Adrenal gland (tissue), 12 donors: Measurements from ENCODE around the gene NDUFB7. TPM values are rescaled to one million over a fixed set of nuclear protein-coding genes. Genes with fewer than 3 reads are reported as not detected.
A peak's percentile ranks its signal among the peaks of the same experiment; 100 is the strongest.

Experiments used
- DNase-seq, 7 donors: peaks; one replicate each; pipeline ENCODE4 v3.0.0-alpha.2; 2019 to 2020
- H3K27ac ChIP-seq, 5 donors: fragments of 200-600 bp; sonication (generic) in 4 of 5; 1 replicate in 3 of 5; 2 replicates in 2 of 5; pipeline versions ENCODE4 v1.5.1 to v1.8.0; 2016 to 2020; ENCODE audit warnings: mild to moderate bottlenecking in 1 of 5
- H3K27me3 ChIP-seq: fragments of 200-600 bp; 2 replicates; pipeline ENCODE4 v1.8.0; 2021
- H3K36me3 ChIP-seq, 2 donors: fragments of 200-600 bp; replicated peaks in 1 of 2; 1 replicate in 1 of 2; 2 replicates in 1 of 2; pipeline versions ENCODE4 v1.5.1 to v1.8.0; 2018 to 2022
- H3K4me1 ChIP-seq, 2 donors: fragments of 200-600 bp; replicated peaks in 1 of 2; 1 replicate in 1 of 2; 2 replicates in 1 of 2; pipeline versions ENCODE4 v1.5.1 to v1.8.0; 2018 to 2021
- H3K4me3 ChIP-seq, 4 donors: fragments of 200-600 bp; sonication (generic) in 3 of 4; one replicate each; pipeline ENCODE4 v1.5.1; 2016 to 2018
- H3K9me3 ChIP-seq, 3 donors: fragments of 200-600 bp; sonication (generic) in 1 of 3; replicated peaks in 1 of 3; 1 replicate in 2 of 3; 2 replicates in 1 of 3; pipeline versions ENCODE4 v1.5.1 to v1.8.0; 2016 to 2021
- POLR2A ChIP-seq, 2 donors: fragments of 450-650 bp; IDR thresholded peaks; one replicate each; pipeline ENCODE4 v1.6.1; 2017; ENCODE audit warnings: antibody characterized with exemption in 2 of 2, mild to moderate bottlenecking in 2 of 2, moderate library complexity in 1 of 2
- WGBS, 4 donors: extraction: QIAGEN DNeasy Blood & Tissue Kit in 2 of 4; methylation state at CpG; one replicate each; pipeline versions ENCODE4 v1.1.5 to v1.1.7; 2013 to 2017; 5-methylcytosine and 5-hydroxymethylcytosine counted together
- intact Hi-C, 2 donors: fragments of 100-400 bp; cut with DNase I; formaldehyde crosslinking; loops; one replicate each; pipeline versions ENCODE4 v1.14.1 to v1.15.0; 2022 to 2023
- polyA plus RNA-seq, 3 donors: library from polyadenylated mRNA; stranded (reverse); fragments of 200-250 nt in 2 of 3; fragments of 350-450 nt in 1 of 3; fragmentation: Illumina TruSeq in 1 of 3; extraction: RNeasy Lipid Tissue Mini Kit (QIAGEN cat#74804) in 1 of 3; gene quantifications; one replicate each; pipeline ENCODE4 v1.2.3, GENCODE V29; 2013 to 2014
- total RNA-seq, 9 donors: library from RNA; depleted of rRNA in 4 of 9; stranded (reverse); fragments of >200 nt in 4 of 9; fragments of 120-200 nt in 1 of 9; fragmentation: NEBNext Ultra II Directional in 1 of 9; extraction: Animal tissue kit (Norgen Biotek cat#: 25700) in 1 of 9; gene quantifications; one replicate each; pipeline versions ENCODE4 v1.1.0 to v1.2.4, GENCODE V29; 2013 to 2023
- TF ChIP-seq, protein P1 (sequence below), 6 experiments: fragments of 450-650 bp in 4 of 6; fragments of 200-600 bp in 2 of 6; sonication (generic) in 1 of 6; IDR thresholded peaks; 1 replicate in 5 of 6; 2 replicates in 1 of 6; pipeline versions ENCODE4 v1.5.1 to v1.8.0; 2016 to 2021; ENCODE audit warnings: antibody characterized with exemption in 6 of 6, mild to moderate bottlenecking in 2 of 6, moderate library complexity in 1 of 6
- donor health status: healthy with polysubstance abuse.
- donor health status: Bipolar disorder and iron deficiency.
- donor health status: DM: yes; HTN: yes; CAD: no.
- donor health status: DM: no; HTN: no; CAD: no.
- donor health status: DM: no; HTN: no; CAD: no.
- donor health status: DM: yes; HTN: yes; CAD: no.

Gene NDUFB7
- total and polyA plus RNA-seq, 12 donors = 19.1 to 848 (median 365) TPM

DNA sequence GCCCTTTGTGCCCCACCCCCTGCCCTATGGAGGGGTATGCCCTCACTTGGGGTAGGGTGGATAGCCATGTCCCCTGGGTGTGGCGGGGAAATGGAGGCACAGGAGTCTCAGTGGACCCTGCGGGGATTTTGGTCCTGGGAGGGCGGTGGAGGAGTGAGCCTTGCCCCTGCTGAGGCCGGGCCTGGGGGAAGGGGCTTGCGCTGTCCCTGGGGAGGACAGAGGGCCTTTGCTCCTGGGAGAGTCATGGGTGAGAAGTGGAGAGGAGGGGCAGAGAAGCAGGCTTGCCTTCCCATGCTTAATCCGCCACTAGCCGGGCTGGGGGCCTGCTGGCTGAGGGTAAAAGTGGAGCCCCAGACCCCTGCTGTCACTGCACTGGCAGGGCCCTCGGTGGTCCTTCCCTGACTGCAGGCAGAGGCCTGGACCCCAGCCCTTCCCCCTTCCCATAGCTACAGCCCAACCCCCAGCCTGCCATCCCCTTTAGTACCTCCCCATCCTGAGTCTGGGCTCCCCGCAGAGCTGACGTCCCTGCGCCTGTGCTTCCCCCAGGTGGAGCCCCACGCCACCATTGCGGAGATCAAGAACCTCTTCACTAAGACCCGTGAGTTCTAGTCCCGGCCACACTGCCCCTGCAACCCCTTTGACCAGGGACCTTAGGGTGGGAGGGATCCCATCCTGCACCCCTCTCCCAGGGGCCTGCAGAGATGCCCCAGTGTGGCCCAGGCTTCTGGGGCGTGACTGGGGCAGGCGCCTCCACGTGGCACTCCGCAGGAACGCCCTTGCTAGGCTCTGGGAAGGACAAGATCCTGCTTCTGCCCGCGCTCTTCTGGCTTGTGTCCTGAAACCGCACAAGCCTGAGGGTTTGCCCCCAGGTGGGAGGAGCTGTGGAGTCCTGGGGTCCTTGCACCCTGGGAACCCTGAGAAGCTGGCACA, 8.9 kb downstream of the NDUFB7 start:
- Histone ChIP-seq H3K9me3 (no peaks in the 10 kb centered on the region), H3K4me1 (peaks cover 20 to 30% of the 10 kb centered on the region in 2 donors), H3K36me3 (peaks cover 0 to 17% of the 10 kb centered on the region in 2 donors), H3K27ac (peak overlapping the region in 2 of 5 donors; percentile 81 to 88), H3K27me3 (no peaks in the 10 kb centered on the region), H3K4me3 (no peak overlapping the region)
- TF ChIP-seq, protein P1, sequence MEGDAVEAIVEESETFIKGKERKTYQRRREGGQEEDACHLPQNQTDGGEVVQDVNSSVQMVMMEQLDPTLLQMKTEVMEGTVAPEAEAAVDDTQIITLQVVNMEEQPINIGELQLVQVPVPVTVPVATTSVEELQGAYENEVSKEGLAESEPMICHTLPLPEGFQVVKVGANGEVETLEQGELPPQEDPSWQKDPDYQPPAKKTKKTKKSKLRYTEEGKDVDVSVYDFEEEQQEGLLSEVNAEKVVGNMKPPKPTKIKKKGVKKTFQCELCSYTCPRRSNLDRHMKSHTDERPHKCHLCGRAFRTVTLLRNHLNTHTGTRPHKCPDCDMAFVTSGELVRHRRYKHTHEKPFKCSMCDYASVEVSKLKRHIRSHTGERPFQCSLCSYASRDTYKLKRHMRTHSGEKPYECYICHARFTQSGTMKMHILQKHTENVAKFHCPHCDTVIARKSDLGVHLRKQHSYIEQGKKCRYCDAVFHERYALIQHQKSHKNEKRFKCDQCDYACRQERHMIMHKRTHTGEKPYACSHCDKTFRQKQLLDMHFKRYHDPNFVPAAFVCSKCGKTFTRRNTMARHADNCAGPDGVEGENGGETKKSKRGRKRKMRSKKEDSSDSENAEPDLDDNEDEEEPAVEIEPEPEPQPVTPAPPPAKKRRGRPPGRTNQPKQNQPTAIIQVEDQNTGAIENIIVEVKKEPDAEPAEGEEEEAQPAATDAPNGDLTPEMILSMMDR (IDR thresholded peaks at IDR 0.05) = no peak
- TF ChIP-seq POLR2A (IDR thresholded peaks at IDR 0.05) = no peak
- no peak for DNase-seq
- intact Hi-C loops = loop anchor here in 1 of 2 donors (10.0 kb wide), 1 partner anchor 122 kb away; no protein-coding TSS in a partner anchor
- WGBS, 4 donors = 87 to 92% (median 88%) methylated on average over 12 to 23 of the region's 23 CpGs

DNA sequence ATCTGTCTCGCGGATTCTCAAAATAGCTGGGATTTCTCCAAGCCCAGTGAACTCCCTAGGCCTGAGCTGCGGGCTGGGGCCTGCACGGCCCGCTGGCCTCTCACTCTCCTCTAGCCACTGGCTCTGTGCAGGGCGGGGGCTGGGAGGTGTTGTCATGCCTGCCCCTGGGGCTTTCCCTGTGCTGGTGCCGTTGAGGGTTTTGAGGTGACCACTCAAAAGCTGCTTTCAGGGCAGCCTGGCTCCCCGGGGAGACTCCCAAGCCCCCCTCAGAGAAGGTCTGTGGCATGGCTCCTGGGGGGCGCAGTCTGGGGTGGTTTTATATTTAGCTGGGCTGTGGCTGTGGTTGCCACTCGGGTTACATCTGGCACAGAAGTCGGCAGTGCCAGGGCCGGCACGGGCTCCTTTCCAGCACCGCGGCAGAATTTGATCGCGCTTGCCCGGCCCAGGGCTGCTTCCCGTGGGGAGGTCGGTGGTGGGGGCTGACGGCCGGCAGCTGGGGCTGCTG, 10.0 kb downstream of the NDUFB7 start:
- WGBS, 4 donors = 51 to 71% (median 62%) methylated on average over 5 to 22 of the region's 22 CpGs
- intact Hi-C loops = loop anchor here in 1 of 2 donors (10.0 kb wide), 1 partner anchor 123 kb away; no protein-coding TSS in a partner anchor
- H3K36me3 ChIP-seq = peaks cover 0 to 17% of the 10 kb centered on the region in 2 donors
- peak overlapping the region; percentile 6 to 88 (median 74) for H3K27ac ChIP-seq
- DNase-seq = peak in 3 of 7 donors; percentile 69 to 72 (median 69)
- H3K9me3 ChIP-seq = no peaks in the 10 kb centered on the region
- no peak overlapping the region for H3K4me3 ChIP-seq
- H3K27me3 ChIP-seq = no peaks in the 10 kb centered on the region
- peaks cover 20 to 30% of the 10 kb centered on the region in 2 donors for H3K4me1 ChIP-seq
- TF ChIP-seq POLR2A (IDR thresholded peaks at IDR 0.05) = no peak

DNA sequence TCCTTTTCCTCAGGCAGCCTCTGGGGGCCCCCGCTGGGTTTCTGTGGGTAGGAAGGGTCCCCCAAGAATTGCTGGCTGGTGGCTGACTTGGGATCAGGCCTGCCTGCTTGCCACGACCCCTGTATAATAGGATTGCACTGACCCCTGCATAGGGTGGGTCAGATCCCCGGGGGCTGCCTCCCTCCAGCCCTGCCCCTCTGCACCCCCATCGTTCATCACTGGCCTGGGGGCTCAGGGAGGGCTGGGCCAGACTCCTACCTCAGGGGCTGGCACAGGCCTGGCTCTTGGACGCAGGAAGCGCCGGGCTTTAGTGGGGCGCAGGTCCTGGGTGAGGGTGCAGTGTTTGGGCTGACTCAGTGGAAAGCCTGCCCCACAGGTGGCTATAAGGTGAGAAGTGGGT, 10.6 kb downstream of the NDUFB7 start:
- Histone ChIP-seq H3K9me3 (no peaks in the 10 kb centered on the region), H3K36me3 (peaks cover 0 to 16% of the 10 kb centered on the region in 2 donors), H3K4me1 (peaks cover 20 to 36% of the 10 kb centered on the region in 2 donors), H3K27me3 (no peaks in the 10 kb centered on the region), H3K4me3 (no peak overlapping the region), H3K27ac (peak overlapping the region; percentile 6 to 88 (median 74))
- DNase-seq = no peak
- TF ChIP-seq, protein P1 (IDR thresholded peaks at IDR 0.05) = no peak
- TF ChIP-seq POLR2A (IDR thresholded peaks at IDR 0.05) = no peak
- 65 to 100% (median 92%) methylated on average over 3 to 8 of the region's 8 CpGs for WGBS, 4 donors
- intact Hi-C loops = loop anchor here in 1 of 2 donors (10.0 kb wide), 1 partner anchor 124 kb away; no protein-coding TSS in a partner anchor

DNA sequence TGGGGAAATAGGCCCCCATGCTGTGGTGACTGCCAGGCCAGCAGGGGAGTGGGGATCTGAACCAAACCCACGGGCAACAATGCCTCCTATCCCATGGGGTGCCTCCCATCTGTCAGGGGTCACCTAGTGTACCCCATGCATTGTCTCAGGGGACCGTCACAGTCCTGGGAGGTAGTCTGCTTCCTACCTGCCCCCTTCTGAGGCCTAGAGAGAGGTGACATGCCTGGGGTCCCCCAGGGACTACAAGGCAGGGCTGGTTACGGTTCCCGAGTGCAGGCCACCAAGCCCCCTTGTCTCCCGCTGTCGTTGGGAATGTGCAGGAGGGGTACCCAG, 11.1 kb downstream of the NDUFB7 start:
- peaks cover 0 to 11% of the 10 kb centered on the region in 2 donors for H3K36me3 ChIP-seq
- peaks cover 20 to 41% of the 10 kb centered on the region in 2 donors for H3K4me1 ChIP-seq
- TF ChIP-seq, protein P1 (IDR thresholded peaks at IDR 0.05) = no peak
- no peak for TF ChIP-seq POLR2A (IDR thresholded peaks at IDR 0.05)
- no peak overlapping the region for H3K4me3 ChIP-seq
- WGBS, 4 donors = 79 to 80% (median 80%) methylated on average over 6 of the region's 6 CpGs; no CpG with 5 or more reads in 1 of the 4 donors
- DNase-seq = no peak
- no peaks in the 10 kb centered on the region for H3K27me3 ChIP-seq
- peak overlapping the region; percentile 18 to 88 (median 74) for H3K27ac ChIP-seq
- intact Hi-C loops = loop anchor here in 1 of 2 donors (10.0 kb wide), 1 partner anchor 124 kb away; no protein-coding TSS in a partner anchor
- H3K9me3 ChIP-seq = no peaks in the 10 kb centered on the region
